ENCODE measurements around the gene ERC2.

The ERC2 gene

DNA sequence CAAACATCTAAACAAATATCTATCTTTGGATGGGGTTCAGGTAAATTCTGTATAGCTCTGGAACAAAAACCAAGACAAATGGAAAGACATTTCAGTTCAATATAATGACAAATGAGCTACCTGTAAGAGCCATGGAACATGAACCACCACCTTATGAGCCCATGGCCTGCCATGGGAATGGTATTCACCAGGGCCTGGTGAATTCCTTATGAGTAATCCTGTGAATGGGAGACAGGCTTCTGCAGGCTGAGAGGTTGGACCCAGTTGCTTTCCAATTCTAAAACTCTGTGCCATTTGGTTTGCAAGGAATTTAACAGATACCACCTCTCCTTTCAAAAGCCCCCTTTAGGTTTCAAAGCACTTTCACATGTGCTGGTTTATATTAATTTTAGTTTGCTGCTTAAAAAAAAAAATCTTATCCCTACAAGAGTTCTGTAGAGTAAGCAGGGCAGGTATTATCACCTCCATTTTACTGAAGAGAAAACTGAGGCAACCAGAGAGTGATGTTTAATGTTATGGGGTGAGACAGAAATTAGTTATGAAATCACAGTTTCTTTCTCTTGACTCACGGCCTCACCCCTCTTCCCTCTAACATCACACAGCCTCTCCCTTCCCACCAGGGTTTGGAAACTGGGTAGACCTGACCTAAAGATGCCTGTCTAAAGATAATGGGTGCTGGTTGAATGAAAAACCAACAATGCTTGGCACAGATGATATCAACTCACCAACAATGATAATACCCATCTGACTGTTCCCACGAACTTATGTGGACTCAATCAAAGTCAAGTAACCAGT lies 583.6 kb downstream of the ERC2 start:
- FAIRE-seq (no peak), DNase-seq (ENCODE audit: insufficient read length) (no peak)
- TF ChIP-seq POLR2AphosphoS5 (IDR thresholded peaks at IDR 0.05; ENCODE audit: low read depth, low read length) (no peak), TAF1 (IDR thresholded peaks at IDR 0.05; ENCODE audit: borderline replicate concordance, low read depth, low read length) (no peak), POLR2A (IDR thresholded peaks at IDR 0.05; ENCODE audit: low read depth, low read length) (no peak)

DNA sequence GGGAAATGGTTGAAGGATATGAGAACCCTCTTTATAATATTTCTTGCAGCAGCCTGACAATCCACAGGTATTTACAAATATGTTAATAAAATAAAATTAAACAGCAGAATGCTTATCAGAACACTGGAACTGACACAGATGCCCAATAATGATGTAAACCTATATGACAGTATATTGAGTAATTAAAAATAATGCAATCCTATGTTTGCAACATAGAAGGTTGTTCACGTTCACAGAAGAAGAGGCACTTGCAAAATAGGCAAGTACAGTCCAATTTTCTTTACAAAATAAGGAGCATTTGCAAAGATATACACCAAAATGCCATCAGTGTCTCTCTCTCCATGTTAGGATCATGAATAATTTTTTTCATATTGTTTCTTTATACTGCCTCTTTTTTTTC lies 584.2 kb downstream of the ERC2 start:
- DNase-seq (ENCODE audit: insufficient read length) = no peak
- FAIRE-seq = no peak
- TF ChIP-seq POLR2A (IDR thresholded peaks at IDR 0.05; ENCODE audit: low read depth, low read length) = no peak
- TF ChIP-seq POLR2AphosphoS5 (IDR thresholded peaks at IDR 0.05; ENCODE audit: low read depth, low read length) = no peak
- no peak for TF ChIP-seq TAF1 (IDR thresholded peaks at IDR 0.05; ENCODE audit: borderline replicate concordance, low read depth, low read length)

DNA sequence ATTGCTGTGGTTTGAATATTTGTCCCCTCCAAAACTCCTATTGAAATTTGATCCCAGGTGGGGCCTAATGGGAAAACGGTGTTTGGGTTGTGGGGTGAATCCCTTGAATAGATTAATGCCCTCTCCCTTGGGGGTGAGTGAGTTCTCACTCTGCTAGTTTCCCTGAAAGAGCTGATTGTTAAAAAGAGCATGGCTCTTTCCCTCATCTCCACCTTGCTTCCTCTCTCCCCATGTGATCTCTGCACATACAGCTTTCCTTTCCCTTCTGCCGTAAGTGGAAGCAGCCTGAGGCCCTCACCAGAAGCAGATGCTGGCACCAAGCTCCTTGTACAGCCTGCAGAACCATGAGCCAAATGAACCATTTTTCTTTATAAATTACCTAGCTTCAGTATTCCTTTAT lies 586.3 kb downstream of the ERC2 start:
- no peak for DNase-seq (ENCODE audit: insufficient read length)

DNA sequence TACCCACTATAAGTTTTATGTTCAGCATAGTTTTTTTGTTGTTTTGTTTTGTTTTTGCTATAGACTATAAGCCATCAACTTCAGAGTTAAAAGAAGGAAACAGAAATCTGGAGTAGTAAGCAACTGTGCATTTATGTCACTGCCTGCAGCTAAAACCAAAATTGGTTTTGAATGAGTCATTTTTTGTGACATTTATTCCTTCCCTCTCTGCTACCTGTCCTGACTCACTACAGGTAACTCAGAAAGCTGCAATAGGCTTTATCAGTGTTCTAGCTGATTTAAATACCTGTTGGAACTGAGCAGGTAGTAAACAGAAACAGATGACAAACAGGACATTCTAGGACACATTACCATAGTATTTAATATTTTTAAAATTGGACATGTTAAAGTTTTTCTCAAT lies 587.9 kb downstream of the ERC2 start:
- FAIRE-seq (no peak), DNase-seq (ENCODE audit: insufficient read length) (no peak)
- TF ChIP-seq POLR2AphosphoS5 (IDR thresholded peaks at IDR 0.05; ENCODE audit: low read depth, low read length) (no peak), TAF1 (IDR thresholded peaks at IDR 0.05; ENCODE audit: borderline replicate concordance, low read depth, low read length) (no peak), POLR2A (IDR thresholded peaks at IDR 0.05; ENCODE audit: low read depth, low read length) (no peak)

More for the DNA sequence above, 586.3 kb downstream of the ERC2 start:
- FAIRE-seq = no peak
- TF ChIP-seq POLR2A (IDR thresholded peaks at IDR 0.05; ENCODE audit: low read depth, low read length) = no peak
- TF ChIP-seq POLR2AphosphoS5 (IDR thresholded peaks at IDR 0.05; ENCODE audit: low read depth, low read length) = no peak
- no peak for TF ChIP-seq TAF1 (IDR thresholded peaks at IDR 0.05; ENCODE audit: borderline replicate concordance, low read depth, low read length)

DNA sequence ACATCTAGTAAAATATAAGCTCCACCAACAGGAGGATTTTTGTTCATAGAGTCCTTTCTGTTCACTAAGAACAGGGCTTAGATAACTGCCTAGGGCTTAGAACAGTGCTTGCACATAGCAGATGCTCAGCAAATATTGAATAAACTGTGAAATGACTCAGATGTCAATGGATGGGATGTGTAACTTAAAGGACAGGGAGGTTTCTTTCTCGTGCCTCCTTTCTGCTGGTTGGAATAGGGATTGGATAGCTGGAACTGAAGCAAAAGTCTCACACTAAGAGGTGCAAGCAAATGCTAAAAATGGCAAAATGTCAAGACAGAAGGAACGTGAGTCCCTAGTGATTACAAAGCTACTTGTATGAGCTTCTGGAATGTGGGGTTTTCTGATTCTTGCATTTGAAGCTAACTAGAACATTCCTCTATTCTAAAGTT lies 588.4 kb downstream of the ERC2 start:
- DNase-seq (ENCODE audit: insufficient read length) (no peak), FAIRE-seq (no peak)
- TF ChIP-seq POLR2AphosphoS5 (IDR thresholded peaks at IDR 0.05; ENCODE audit: low read depth, low read length) (no peak), POLR2A (IDR thresholded peaks at IDR 0.05; ENCODE audit: low read depth, low read length) (no peak), TAF1 (IDR thresholded peaks at IDR 0.05; ENCODE audit: borderline replicate concordance, low read depth, low read length) (no peak)

DNA sequence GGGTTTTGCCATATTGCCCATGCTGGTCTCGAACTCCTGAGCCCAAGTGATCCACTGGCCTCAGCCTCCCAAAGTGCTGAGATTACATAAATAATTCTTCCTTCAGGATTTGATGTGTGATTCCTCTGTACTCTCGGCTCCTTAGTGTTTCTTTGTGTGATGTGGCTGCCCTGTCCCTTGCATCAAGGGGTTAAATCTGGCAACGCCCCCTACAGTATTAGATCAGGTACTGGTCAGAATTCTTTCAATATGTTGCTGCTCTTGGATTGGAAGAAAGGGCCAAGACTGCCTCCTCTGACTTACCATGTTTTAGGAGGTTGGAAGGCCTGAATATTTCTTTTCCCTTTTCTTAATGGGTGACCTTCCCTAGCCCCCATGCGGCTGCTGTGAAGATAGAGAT lies 590.6 kb downstream of the ERC2 start:
- TF ChIP-seq TAF1 (IDR thresholded peaks at IDR 0.05; ENCODE audit: borderline replicate concordance, low read depth, low read length) (no peak), POLR2AphosphoS5 (IDR thresholded peaks at IDR 0.05; ENCODE audit: low read depth, low read length) (no peak), POLR2A (IDR thresholded peaks at IDR 0.05; ENCODE audit: low read depth, low read length) (no peak)

DNA sequence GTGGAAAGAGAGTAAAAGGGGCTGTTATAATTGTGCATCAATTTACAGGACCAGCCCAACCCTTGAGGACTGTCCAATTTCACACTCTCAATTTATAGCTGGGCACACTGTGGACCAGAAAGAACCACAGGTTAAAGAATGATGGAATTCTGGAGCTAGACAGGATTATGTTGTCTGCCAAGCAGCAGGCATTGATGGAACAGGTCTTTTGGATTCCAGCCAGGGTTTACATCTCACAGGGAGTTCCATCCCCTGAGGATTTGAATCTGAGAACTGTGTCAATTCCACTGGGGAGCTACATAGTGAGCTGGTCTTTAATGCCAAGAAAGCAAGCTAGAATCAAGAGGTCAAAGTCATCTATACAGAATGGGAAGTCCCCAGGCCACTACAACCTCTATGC lies 591.7 kb downstream of the ERC2 start:
- no peak for FAIRE-seq
- no peak for DNase-seq (ENCODE audit: insufficient read length)
- TF ChIP-seq TAF1 (IDR thresholded peaks at IDR 0.05; ENCODE audit: borderline replicate concordance, low read depth, low read length) (no peak), POLR2AphosphoS5 (IDR thresholded peaks at IDR 0.05; ENCODE audit: low read depth, low read length) (no peak), POLR2A (IDR thresholded peaks at IDR 0.05; ENCODE audit: low read depth, low read length) (no peak)

More for the DNA sequence above, 590.6 kb downstream of the ERC2 start:
- no peak for DNase-seq (ENCODE audit: insufficient read length)
- no peak for FAIRE-seq

DNA sequence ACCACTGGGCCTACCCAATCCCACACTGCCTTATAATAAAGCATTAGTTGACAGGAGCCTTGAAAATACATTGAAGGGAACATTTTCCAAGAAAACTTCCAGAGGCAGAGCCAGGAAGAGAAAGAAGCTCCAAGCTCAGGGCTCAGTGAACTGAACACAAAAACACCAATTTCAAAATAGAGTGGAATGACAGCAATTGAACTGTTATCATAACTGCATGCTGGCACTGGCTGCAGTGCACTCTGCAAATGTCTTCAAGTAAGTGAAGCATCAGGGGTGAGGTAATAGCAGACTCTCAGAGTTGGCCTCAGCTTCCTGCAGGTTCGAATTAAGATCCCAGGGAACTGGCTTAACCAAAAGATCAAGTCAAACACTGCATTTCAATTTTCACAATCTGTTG lies 593.2 kb downstream of the ERC2 start:
- DNase-seq (ENCODE audit: insufficient read length) = no peak
- TF ChIP-seq TAF1 (IDR thresholded peaks at IDR 0.05; ENCODE audit: borderline replicate concordance, low read depth, low read length) = no peak
- no peak for TF ChIP-seq POLR2A (IDR thresholded peaks at IDR 0.05; ENCODE audit: low read depth, low read length)
- FAIRE-seq = no peak

DNA sequence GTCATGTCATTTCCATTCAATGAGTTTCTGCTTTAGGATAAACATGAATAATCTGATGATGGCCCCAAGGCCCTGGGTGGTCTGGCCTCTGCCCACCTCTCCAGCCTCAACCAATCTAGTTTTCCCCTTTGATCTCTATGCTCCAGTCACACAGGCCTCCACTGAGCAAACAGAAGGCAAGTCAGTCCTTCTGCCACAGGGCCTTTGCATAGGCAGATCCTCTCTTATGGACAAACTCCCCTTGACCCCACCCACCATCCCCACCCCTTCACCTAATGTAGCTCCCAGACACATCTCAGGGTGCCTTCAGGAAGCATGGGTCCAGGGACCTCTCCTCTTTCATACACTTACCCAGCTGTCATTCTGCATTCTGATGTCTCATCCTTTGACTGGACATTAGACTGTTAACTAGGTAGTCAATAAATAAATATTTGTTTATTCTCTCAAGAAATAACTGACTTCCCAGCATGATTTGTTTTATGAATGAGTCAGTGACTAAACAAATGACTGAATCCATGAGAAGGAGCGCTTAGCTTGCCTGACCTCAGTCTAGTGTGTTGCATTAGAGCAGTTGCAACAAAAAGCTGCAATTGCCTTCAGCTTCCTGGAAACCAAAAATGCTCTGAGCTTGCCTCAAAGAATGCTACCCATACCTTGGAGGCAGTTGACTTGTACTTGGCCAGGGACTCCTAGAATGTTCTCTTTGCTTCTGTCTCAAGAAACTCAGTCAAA lies 594.6 kb downstream of the ERC2 start:
- no peak for FAIRE-seq
- no peak for DNase-seq (ENCODE audit: insufficient read length)

DNA sequence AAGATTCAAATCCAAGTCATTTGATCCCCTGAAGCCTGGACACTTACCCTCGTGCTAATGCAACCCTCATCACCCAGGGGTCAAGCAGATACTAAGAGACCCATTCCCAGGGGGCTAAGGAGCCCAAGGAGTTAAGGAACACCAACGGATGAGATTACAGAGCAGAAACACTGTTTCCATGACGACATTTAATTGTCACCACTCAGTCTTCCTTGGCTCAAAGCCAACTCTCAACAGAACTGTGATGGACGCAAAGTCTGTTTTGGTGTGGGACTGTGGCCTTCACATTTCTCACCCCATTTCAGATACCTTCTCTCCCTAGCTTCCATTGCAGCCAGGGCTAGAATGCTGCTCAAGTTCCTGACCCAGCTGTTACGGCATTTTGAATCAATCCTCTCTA lies 597.7 kb downstream of the ERC2 start:
- DNase-seq (ENCODE audit: insufficient read length) (no peak), FAIRE-seq (no peak)
- TF ChIP-seq POLR2AphosphoS5 (IDR thresholded peaks at IDR 0.05; ENCODE audit: low read depth, low read length) (no peak), TAF1 (IDR thresholded peaks at IDR 0.05; ENCODE audit: borderline replicate concordance, low read depth, low read length) (no peak), POLR2A (IDR thresholded peaks at IDR 0.05; ENCODE audit: low read depth, low read length) (no peak)

More for the DNA sequence above, 594.6 kb downstream of the ERC2 start:
- no peak for TF ChIP-seq POLR2AphosphoS5 (IDR thresholded peaks at IDR 0.05; ENCODE audit: low read depth, low read length)
- TF ChIP-seq POLR2A (IDR thresholded peaks at IDR 0.05; ENCODE audit: low read depth, low read length) = no peak
- TF ChIP-seq TAF1 (IDR thresholded peaks at IDR 0.05; ENCODE audit: borderline replicate concordance, low read depth, low read length) = no peak

DNA sequence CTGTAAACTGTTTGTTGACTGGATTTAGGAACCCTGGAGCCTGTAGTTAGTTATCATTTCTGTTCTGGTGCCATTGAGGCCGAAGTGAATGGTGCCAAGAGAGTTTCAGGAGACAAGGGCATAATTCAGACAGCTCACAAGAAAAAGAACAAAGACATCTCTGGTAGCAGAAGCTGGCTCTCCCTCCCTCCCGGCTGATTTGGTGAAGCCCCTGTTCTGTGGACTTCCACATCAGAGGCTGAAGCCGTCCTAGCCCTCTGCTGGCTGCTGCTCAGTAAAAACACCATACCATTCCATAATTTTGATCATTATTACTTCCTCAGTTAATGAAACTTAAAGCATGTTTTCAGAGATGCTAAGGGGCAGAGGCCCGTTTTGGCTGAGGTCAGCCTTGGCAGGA lies 599.9 kb downstream of the ERC2 start:
- FAIRE-seq (no peak), DNase-seq (ENCODE audit: insufficient read length) (no peak)
- TF ChIP-seq TAF1 (IDR thresholded peaks at IDR 0.05; ENCODE audit: borderline replicate concordance, low read depth, low read length) = no peak
- TF ChIP-seq POLR2A (IDR thresholded peaks at IDR 0.05; ENCODE audit: low read depth, low read length) = no peak
- no peak for TF ChIP-seq POLR2AphosphoS5 (IDR thresholded peaks at IDR 0.05; ENCODE audit: low read depth, low read length)

DNA sequence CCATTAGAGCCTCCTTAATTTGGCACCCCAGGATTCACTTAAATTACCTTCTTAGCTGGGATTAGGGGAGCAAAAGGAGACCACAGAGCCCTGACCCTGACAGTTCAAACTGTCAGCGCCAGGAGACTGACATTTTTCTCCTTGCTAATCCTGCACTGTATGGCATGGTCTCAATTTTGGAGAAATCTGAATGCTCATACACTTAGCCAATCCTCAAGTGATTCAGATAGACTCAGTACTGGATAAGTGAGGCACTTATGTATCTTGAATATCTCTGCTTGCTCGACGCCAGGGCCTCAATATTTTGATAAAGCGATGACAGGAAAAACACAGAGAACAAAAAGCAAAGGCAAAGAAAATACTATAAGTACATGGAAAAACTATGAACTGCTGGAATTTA lies 605.2 kb downstream of the ERC2 start:
- DNase-seq (ENCODE audit: insufficient read length) (no peak), FAIRE-seq (no peak)
- TF ChIP-seq POLR2AphosphoS5 (IDR thresholded peaks at IDR 0.05; ENCODE audit: low read depth, low read length) = no peak
- TF ChIP-seq TAF1 (IDR thresholded peaks at IDR 0.05; ENCODE audit: borderline replicate concordance, low read depth, low read length) = no peak
- TF ChIP-seq POLR2A (IDR thresholded peaks at IDR 0.05; ENCODE audit: low read depth, low read length) = no peak

Data from GM12892 (cell line).